Left renal pelvis (tissue), 4 donors: ENCODE measurements around the gene TRAF3. TPM values are rescaled to one million over a fixed set of nuclear protein-coding genes. Genes with fewer than 3 reads are reported as not detected.
"Not testable (repeated sequence)": the region's sequence is repeated elsewhere in the genome, so short reads cannot be mapped to it uniquely, and the experiment has no call there.

Experiments
- DNase-seq, 4 donors: peaks; one replicate each; pipeline ENCODE4 v3.0.0-alpha.2; 2013; ENCODE audit warnings: low read depth in 4 of 4, low spot score in 3 of 4
- polyA plus RNA-seq, 4 donors: library from polyadenylated mRNA; unstranded; fragments of 120-200 nt; gene quantifications; one replicate each; pipeline ENCODE4 v1.2.1, GENCODE V29; 2013; ENCODE audit not compliant: insufficient read length in 4 of 4

The TRAF3 gene
- polyA plus RNA-seq, 4 donors: 13.9 to 17.0 (median 15.5) TPM

DNA sequence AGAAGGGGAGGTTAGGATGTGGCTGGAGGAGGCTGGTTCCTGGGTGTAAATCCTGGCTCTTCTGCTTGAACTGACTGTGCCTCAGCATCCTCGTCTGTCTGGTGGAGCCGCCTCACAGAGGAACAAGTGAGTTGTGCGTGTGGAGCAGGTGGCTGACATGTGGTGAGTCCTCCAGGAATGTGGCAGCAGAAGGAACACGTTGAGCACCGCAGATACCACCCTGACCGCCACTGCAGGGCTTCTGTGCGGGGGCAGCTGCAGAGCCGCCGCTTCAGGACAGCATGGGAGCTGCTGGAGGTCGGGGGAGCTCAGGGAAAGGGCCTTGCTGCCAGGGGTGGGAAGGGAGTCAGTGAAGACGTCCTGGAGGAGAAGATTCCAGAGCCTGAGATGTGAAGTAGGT, 48.9 kb downstream of the TRAF3 start:
- DNase-seq: no peak

DNA sequence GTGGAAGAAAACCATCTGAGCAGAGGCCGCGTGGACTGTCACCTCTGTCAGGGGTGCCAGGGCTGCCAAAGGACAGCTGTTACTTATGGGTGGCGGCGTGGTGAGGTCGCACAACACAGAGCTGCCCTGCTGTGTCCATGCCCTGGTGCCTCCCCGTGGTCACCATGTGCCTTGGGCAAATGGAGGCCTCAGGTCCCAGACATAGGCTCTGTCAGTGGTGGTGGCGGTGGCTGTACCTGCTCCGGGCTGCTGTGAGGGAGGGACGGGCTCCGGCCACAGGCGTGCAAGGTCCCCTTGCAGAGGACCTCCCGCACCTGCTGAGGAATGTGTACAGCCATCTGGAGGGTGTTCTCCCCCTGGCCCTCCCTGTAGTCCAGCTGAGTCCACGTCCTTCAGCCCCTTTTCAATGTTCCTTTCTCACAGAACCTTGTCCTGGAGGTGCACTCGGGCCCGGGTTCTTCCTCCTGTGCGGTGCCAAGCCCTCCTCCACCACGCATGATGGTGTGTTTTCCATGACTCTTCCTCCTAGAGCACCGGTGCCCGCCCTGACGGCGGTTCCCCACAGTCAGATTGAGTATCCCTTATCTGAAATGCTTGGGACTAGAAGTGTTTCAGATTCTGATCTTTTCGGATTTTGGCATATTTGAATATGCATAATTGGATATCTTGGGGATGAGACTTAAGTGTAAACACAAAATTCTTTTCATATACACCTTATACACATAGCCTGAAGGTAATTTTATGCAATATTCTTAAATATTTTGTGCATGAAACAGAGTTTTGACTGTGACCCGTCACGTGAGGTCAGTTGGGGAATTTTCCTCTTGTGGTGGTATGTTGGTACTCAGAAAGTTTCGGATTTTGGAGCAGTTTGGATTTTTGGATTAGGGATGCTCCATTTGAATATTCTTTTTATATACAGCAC, 49.8 kb downstream of the TRAF3 start:
- DNase-seq: no peak

DNA sequence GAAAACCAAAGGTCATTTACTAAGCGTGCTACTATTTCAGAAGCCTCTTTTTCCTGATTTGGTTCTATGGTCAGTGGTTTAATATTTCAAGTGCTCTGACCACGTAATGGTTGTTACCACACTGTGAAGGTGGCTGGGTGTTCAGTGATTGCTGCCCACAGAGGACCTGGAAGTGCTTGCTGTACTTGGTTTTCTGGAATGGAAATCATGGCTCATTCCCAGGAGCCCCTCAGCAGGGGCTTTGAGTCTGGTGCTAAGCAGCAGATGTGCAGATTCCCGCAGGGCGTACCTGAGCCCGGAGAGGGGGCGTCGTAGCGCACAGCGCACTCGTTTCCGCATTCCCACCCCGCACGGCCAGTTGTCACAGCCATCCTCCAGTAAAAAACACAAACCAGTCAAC, 50.5 kb downstream of the TRAF3 start:
- no peak for DNase-seq

GRCh38 chr14:102828151-102828550, 50.9 kb downstream of the TRAF3 start:
- DNase-seq: no peak

GRCh38 chr14:102829016-102829548, 51.8 kb downstream of the TRAF3 start:
- DNase-seq: peak; percentile 52 to 70 (median 64)

DNA sequence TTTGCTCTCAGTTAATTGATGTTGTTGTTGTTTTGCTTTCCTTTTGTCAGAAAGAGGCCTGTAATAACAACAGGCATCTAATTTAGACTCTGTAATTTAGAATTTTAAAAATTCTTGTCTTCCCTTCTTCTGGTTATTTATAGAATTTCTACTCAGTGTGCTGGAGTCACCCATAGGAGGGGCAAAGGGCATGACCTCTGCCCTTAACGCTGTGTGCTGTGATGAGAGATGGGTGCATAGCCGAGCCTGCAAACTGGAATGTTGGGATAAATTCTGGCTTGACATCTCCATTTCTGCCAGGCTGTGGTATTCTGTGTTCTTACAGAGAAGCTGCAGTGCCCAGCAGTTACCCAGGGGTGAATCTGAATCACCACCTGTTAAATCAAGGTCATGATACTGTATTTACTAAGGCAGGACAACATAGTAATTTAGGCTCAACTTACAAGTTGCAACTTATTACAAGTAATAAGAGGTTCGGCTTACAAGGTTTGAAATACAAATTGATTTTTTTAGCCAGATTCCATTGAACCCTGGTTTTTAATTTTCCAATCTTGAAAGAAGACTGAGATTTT, 53.3 kb downstream of the TRAF3 start:
- no peak for DNase-seq

DNA sequence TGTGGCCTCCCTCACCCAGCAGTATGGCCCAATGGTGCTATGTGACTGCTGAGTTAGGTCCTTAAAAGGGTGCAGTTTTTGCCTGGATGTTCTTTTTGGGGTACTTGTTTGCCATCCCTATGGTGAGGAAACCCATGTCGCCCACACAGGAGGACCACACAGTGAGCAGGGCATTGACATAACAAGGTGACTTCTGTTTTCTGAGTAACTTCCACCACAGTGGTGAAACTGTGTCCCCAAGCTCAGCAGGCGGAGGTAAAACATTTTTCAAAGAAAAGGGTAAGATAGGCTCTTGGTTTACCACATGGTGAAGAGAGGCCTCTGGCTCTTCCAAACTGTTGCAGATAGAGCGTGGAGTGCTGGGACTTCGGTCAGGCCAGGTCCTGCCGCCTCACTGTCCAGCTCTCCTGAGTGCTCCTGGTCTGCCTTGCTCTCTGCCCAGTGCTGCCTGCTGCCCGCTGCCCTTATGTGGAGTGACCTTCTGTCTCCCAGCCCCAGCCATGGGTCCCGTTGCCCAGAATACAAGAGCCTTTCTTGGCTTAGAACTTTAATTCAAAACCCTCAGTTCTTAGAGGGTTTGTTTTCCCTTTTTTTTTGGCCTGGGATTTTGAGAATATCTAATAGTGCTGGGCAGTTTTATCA, 54.0 kb downstream of the TRAF3 start:
- DNase-seq: no peak

DNA sequence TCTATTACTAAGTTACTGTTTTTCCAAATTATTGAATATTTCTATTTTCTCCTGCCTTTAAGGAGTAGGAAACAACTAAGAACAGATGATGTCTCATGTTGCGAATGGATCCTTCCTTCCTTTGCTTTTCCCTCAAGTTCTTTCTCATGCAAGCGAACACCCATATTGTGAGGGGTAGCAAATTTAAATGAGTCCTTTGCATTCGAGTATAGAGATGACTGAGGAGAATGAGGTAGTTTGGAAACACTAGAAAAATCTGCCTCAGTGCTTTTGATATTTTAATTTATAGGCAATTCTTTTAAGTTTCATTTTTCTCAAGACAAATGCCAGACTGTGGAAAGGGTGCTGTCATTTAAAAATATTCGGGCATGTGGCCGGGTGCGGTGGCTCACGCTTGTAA, 56.1 kb downstream of the TRAF3 start:
- no peak for DNase-seq

DNA sequence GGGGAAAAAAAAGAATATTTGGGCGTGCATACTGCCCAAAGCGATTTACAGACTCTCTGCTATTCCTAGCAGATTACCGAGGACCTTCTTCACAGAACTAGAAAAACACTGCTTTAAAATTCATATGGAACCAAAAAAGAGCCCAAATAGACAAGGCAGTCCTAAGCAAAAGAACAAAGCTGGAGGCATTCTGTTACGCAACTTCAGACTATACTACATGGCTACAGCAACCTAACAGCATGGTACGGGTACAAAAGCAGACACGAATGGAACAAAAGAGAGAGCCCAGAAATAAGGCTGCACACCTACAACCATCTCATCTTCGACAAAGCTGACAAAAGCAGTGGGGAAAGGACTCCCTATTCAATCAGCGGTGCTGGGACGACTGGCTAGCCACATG, 56.7 kb downstream of the TRAF3 start:
- no peak for DNase-seq

GRCh38 chr14:102835959-102836358, 58.7 kb downstream of the TRAF3 start:
- no peak for DNase-seq

DNA sequence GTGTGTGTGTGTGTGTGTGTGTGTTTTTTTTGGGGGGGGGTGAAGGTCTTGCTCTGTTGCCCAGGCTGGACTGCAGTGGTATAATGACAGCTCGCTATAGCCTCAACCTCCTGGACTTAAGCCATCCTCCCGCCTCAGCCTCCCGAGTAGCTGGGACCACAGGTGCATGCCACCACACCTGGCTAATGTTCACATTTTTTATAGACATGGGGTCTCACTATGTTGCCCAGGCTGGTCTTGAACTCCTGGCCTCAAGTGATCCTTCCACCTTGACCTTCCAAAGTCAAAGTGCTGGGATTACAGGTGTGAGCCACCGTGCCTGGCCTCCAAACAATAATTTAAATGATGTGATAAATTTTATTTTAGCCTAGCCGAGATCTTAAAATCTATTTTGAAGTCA, 59.9 kb downstream of the TRAF3 start:
- DNase-seq: not testable (repeated sequence)

DNA sequence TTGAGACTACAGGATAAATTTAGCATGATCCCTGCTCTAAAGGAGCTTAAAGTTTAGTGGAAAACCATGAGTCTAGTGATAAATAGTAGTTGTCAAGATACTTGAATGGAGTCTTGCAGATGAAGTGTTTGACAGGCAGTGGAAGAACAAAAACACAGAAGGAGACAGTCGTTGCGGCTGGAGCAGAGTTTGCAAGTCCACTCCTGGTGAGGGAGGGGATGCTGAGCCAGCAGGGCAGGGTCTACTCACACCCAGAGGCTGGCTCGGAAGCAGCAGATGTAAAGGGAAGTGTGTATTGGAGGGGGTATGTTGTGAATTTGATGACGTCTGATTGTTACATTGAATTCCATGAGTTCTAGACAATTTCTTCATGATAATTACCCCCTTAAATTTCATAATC, 61.3 kb downstream of the TRAF3 start:
- no peak for DNase-seq

- no peak for DNase-seq
Observed at GRCh38 chr14:102840115-102840514, 62.9 kb downstream of the TRAF3 start.

DNA sequence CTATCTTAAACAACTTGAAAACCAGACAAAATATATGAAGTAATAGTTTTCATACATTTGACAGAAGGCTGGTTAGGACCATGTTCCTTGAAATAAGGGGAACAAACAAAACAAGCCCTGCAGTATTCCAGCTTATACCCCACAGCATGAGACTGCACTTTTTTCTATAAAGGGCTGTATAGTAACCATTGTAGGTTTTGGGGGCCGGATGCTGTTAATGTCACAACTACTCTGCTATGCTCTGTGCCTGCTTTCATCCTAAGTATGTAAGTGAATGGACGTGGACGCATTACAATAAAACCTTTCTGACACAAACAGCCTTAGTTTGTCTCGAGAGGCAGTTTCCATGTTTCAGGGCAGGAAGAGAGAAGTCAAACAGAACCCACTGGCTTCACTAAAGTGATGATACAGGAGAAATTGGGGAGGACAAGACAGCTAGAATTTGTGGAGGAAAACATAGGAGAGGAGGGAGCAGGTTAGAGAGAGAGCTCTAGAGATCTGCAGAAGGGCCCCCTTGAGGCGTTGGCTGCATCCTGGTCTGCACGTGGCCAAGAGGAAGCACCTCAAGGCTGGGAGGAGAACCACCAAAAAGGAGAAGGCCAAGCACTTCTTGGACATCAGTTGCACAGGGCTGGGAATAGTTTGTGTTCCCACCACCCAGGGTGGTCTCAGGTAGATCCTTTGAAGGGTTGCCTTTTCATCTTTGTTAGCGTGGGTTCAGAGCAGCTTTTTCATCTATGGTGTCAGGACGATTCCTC, 63.7 kb downstream of the TRAF3 start:
- no peak for DNase-seq

DNA sequence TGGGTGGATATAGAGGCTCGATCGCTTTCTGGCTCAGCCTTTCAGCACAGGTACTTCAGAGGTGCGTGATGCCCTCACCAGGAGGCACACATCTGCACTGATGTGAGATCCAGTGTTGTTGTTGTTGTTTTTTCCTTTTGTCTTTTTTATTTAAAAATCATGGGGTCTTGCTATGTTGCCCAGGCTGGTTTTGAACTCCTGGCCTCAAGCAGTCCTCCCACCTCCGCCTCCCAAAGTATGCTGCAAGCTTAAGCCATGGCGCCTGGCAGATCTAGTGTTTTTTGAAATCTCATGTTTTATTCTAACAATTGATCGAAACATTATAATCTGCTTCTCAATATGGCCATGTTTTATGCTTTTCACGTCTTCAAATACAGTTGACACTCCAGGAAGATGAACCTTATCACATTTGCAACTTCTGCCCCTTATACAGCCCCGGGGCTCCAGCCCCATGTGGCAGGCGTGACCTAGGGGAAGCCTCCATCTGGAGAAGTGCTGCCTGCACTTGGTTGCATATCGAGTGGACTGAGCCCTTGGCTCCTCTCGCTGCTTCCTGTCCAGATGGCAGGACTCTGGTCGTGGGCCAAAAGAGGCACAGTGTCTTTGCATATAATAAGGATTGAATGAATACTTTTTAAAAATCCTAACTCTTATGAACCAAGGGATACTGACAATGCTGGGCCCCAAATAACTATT, 71.7 kb downstream of the TRAF3 start:
- no peak for DNase-seq

DNA sequence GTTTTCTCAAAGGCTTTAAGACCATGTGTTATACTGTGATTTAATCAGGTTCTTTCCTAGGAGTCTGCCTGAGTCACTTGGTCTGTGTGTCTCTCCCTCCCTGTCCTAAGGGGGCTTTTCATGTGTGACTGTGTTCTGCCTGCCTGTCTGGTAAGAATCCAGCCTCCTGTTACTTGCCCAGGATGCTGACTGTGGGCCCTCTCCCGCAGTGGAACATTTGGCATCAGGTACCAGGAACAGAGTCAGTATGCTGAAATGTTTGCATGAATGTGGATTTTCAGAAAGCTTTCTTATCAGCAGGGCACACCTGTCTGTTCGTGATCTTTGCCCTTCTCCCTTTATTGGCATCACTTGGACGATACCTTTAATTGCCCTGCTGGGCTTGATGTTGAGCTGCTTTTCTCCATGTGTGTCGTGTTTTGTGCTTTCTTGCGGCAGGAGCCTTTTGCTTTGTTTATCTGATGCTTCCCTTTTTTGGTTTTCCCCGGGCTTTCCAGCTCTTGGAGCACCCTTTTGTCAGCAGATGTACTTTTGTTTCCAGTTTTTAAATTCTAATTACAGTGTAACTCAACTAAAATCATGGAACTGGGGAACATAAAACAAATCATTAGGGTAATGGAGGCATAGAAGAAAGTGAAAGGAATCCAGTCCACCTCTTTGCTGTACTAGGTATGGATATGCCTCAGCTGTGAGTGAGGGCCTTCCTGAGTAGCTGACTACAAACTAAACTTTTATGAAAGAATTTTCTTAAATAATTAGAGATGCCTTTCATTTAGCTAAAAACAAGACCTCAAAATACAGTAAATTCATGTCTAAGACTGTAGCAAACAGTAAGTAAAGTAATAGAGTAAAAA, 72.5 kb downstream of the TRAF3 start:
- DNase-seq: no peak

- DNase-seq: no peak
Observed at GRCh38 chr14:102853648-102854047, 76.4 kb downstream of the TRAF3 start.

- no peak for DNase-seq
Observed at GRCh38 chr14:102854091-102854703, 76.9 kb downstream of the TRAF3 start.

- no peak for DNase-seq
Observed at GRCh38 chr14:102856179-102856578, 78.9 kb downstream of the TRAF3 start.
